Mesendoderm (in vitro differentiated cells): ENCODE measurements around the gene GMDS.

Source experiments
- DNase-seq: peaks from one replicate; pipeline ENCODE4 v3.0.0; 2013
- H2AK5ac ChIP-seq: 2 replicates; pipeline ENCODE4 v1.6.1; 2013; ENCODE audit warnings: low read length, inconsistent platforms
- H2BK120ac ChIP-seq: 2 replicates; pipeline ENCODE4 v1.6.1; 2013; ENCODE audit warnings: low read depth, mild to moderate bottlenecking, low read length, moderate library complexity, mixed read lengths
- H2BK15ac ChIP-seq: replicated peaks from 2 replicates; pipeline ENCODE4 v1.6.1; 2013; ENCODE audit warnings: low read depth, mild to moderate bottlenecking, moderate library complexity
- H2BK5ac ChIP-seq: 2 replicates; pipeline ENCODE4 v1.6.1; 2013; ENCODE audit warnings: low read length, inconsistent platforms
- H3K18ac ChIP-seq: 2 replicates; pipeline ENCODE4 v1.6.1; 2013; ENCODE audit warnings: mild to moderate bottlenecking, low read length, mixed read lengths
- H3K23ac ChIP-seq: one replicate; pipeline ENCODE4 v1.6.1; 2013; ENCODE audit warnings: low read length
- H3K27ac ChIP-seq: 2 replicates; pipeline ENCODE4 v1.5.1; 2013; ENCODE audit warnings: low read depth, mild to moderate bottlenecking, inconsistent platforms, low read length, moderate library complexity
- H3K27me3 ChIP-seq: 2 replicates; pipeline ENCODE4 v1.6.1; 2013; ENCODE audit warnings: low read length, control low read depth, mild to moderate bottlenecking, inconsistent platforms; ENCODE audit not compliant: insufficient read depth, poor library complexity
- H3K36me3 ChIP-seq: 2 replicates; pipeline ENCODE4 v1.6.1; 2013; ENCODE audit warnings: low read length, inconsistent platforms; ENCODE audit not compliant: control insufficient read depth, insufficient read depth
- H3K4ac ChIP-seq: one replicate; pipeline ENCODE4 v1.6.1; 2013; ENCODE audit warnings: low read depth, mild to moderate bottlenecking, low read length, moderate library complexity
- H3K4me1 ChIP-seq: 2 replicates; pipeline ENCODE4 v1.6.1; 2013; ENCODE audit warnings: low read depth, low read length, inconsistent platforms; ENCODE audit not compliant: control insufficient read depth
- H3K4me2 ChIP-seq: 2 replicates; pipeline ENCODE4 v1.6.1; 2013; ENCODE audit warnings: low read length
- H3K4me3 ChIP-seq: 2 replicates; pipeline ENCODE4 v1.5.1; 2013; ENCODE audit warnings: mild to moderate bottlenecking, low read length
- H3K56ac ChIP-seq: one replicate; pipeline ENCODE4 v1.6.1; 2013; ENCODE audit warnings: low read length
- H3K79me1 ChIP-seq: 2 replicates; pipeline ENCODE4 v1.6.1; 2013; ENCODE audit warnings: low read length, inconsistent platforms
- H3K79me2 ChIP-seq: 2 replicates; pipeline ENCODE4 v1.6.1; 2013; ENCODE audit warnings: mild to moderate bottlenecking, low read length; ENCODE audit not compliant: control insufficient read depth, insufficient read depth
- H3K9ac ChIP-seq: 2 replicates; pipeline ENCODE4 v1.6.1; 2013; ENCODE audit warnings: low read length, inconsistent platforms
- H4K5ac ChIP-seq: one replicate; pipeline ENCODE4 v1.6.1; 2013; ENCODE audit warnings: low read length
- H4K8ac ChIP-seq: one replicate; pipeline ENCODE4 v1.6.1; 2013; ENCODE audit warnings: low read depth, mild to moderate bottlenecking, control low read depth, low read length, moderate library complexity
- WGBS: extraction: QIAGEN DNeasy Blood & Tissue Kit; methylation state at CpG from one replicate; pipeline ENCODE4 v1.1.7; 2013; ENCODE audit warnings: low lambda C conversion rate, missing lambda C conversion rate; ENCODE audit not compliant: insufficient coverage; ENCODE audit errors: extremely low coverage; 5-methylcytosine and 5-hydroxymethylcytosine counted together

Gene GMDS

GRCh38 chr6:1993042-1993441 lies 252.4 kb downstream of the GMDS start:
- no peak for DNase-seq
- no peaks in the 10 kb centered on the region for H3K36me3 ChIP-seq
- no peak overlapping the region for H3K4me2 ChIP-seq
- no peak overlapping the region for H2BK15ac ChIP-seq
- H3K4me3 ChIP-seq: no peak overlapping the region
- no peaks in the 10 kb centered on the region for H3K79me1 ChIP-seq
- H3K23ac ChIP-seq: no peak overlapping the region
- H3K27me3 ChIP-seq: no peaks in the 10 kb centered on the region
- no peak overlapping the region for H3K27ac ChIP-seq
- no peak overlapping the region for H2AK5ac ChIP-seq
- no peak overlapping the region for H3K9ac ChIP-seq
- H2BK120ac ChIP-seq: no peak overlapping the region
- no peak overlapping the region for H2BK5ac ChIP-seq
- H4K5ac ChIP-seq: no peak overlapping the region
- H3K79me2 ChIP-seq: no peaks in the 10 kb centered on the region
- no peaks in the 10 kb centered on the region for H3K4me1 ChIP-seq
- no CpG with 5 or more reads among the region's 6 CpGs for WGBS
- H3K18ac ChIP-seq: no peak overlapping the region
- H4K8ac ChIP-seq: no peak overlapping the region
- H3K56ac ChIP-seq: no peak overlapping the region
- no peak overlapping the region for H3K4ac ChIP-seq

DNA sequence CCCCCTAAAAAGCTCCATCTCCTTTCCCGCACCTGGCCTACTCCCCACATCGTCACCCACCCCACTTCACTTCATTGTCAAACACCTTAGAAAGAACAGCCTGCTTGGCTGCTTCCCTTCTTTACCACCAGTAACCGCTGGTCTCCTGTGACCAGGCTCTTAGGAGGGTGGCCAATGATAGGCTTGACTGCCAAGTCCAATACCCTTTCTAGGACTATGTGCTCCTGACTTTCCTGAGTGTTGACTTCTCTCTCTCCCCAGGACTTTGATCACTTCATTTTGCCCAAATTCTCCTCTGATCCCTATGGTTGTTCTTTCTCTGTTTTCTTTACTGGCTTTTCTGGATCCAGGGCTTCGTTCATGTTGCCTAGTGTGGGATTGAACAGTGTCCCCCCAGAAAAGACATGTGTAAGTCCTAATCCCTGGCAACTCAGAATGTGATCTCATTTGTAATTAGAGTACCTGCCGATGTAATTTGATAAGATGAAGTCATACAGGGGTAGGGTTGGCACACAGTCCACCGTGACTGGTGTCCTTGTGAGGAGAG lies 254.0 kb downstream of the GMDS start:
- Histone ChIP-seq H4K5ac (no peak overlapping the region), H3K9ac (no peak overlapping the region), H2BK15ac (no peak overlapping the region), H2BK5ac (no peak overlapping the region), H2AK5ac (no peak overlapping the region), H3K4me2 (no peak overlapping the region), H3K4ac (no peak overlapping the region), H3K23ac (no peak overlapping the region), H3K27ac (no peak overlapping the region), H2BK120ac (no peak overlapping the region), H3K79me1 (no peaks in the 10 kb centered on the region), H3K4me1 (no peaks in the 10 kb centered on the region), H3K56ac (no peak overlapping the region), H3K18ac (no peak overlapping the region), H3K36me3 (no peaks in the 10 kb centered on the region), H3K79me2 (no peaks in the 10 kb centered on the region), H3K27me3 (no peaks in the 10 kb centered on the region), H3K4me3 (no peak overlapping the region), H4K8ac (no peak overlapping the region)
- WGBS: no CpG with 5 or more reads among the region's 6 CpGs
- no peak for DNase-seq

- H3K9ac ChIP-seq: no peak overlapping the region
- no peak overlapping the region for H3K4me2 ChIP-seq
- no peak overlapping the region for H3K56ac ChIP-seq
- H3K4me3 ChIP-seq: no peak overlapping the region
- no peak overlapping the region for H3K27ac ChIP-seq
- no peak overlapping the region for H2BK15ac ChIP-seq
- no peak overlapping the region for H3K18ac ChIP-seq
- H4K5ac ChIP-seq: no peak overlapping the region
- no peaks in the 10 kb centered on the region for H3K79me2 ChIP-seq
- no peak for DNase-seq
- H2AK5ac ChIP-seq: no peak overlapping the region
- H3K36me3 ChIP-seq: no peaks in the 10 kb centered on the region
- H3K23ac ChIP-seq: no peak overlapping the region
- no peaks in the 10 kb centered on the region for H3K4me1 ChIP-seq
- H2BK5ac ChIP-seq: no peak overlapping the region
- H3K27me3 ChIP-seq: no peaks in the 10 kb centered on the region
- no CpG with 5 or more reads among the region's 3 CpGs for WGBS
- no peaks in the 10 kb centered on the region for H3K79me1 ChIP-seq
- H3K4ac ChIP-seq: no peak overlapping the region
- no peak overlapping the region for H2BK120ac ChIP-seq
- H4K8ac ChIP-seq: no peak overlapping the region
These were observed 256.6 kb downstream of the GMDS start for GRCh38 chr6:1988843-1989242.

- no peaks in the 10 kb centered on the region for H3K27me3 ChIP-seq
- H4K5ac ChIP-seq: no peak overlapping the region
These were observed 257.8 kb downstream of the GMDS start for GRCh38 chr6:1987640-1988039.

DNA sequence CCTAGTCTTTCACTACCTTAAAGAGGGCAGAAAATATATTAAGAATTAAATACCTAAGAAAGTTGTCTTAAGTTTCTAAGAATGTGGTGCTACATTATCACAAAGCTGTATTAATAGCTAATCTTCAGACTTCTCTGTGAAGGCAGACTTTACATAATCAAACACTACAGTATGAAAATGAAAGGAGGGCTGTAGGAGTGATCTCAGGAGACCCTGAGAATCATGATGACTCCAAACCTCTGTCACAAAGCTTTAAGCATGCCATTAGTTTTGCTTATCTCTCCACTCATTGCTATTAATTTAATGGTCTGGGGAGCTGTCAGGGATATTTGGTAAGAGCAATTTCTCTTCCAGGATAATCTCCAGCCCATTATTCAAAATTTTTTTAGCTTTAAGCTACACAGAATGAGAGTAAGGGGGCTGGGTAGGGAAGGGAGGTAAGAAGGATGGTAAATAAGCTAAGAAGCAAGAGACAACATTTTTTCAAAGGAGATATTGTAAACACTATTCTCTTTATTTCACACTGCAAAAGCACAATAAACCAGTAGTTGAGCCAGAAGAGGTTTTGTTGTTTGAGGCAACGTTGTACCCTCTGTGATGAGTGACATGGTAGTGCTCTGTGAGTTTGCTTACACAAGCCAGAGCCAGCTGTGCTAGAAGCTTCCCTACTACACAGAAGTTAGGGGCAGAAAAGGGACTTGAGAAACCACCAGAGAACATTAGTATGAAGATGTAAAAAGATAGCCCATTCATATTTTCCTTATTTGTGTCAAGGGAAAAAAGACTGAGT lies 258.8 kb downstream of the GMDS start:
- Histone ChIP-seq H2AK5ac (no peak overlapping the region), H3K18ac (no peak overlapping the region), H3K4ac (no peak overlapping the region), H2BK120ac (no peak overlapping the region), H4K8ac (no peak overlapping the region), H3K4me3 (no peak overlapping the region), H3K4me2 (no peak overlapping the region), H3K23ac (no peak overlapping the region), H3K4me1 (no peaks in the 10 kb centered on the region), H4K5ac (no peak overlapping the region), H3K79me1 (no peaks in the 10 kb centered on the region), H3K27me3 (no peaks in the 10 kb centered on the region), H3K27ac (no peak overlapping the region), H2BK5ac (no peak overlapping the region), H3K56ac (no peak overlapping the region), H3K36me3 (no peaks in the 10 kb centered on the region), H3K9ac (no peak overlapping the region), H2BK15ac (no peak overlapping the region), H3K79me2 (no peaks in the 10 kb centered on the region)
- WGBS: no CpG with 5 or more reads among the region's 1 CpG
- DNase-seq: no peak

More at GRCh38 chr6:1987640-1988039, 257.8 kb downstream of the GMDS start:
- WGBS: no CpG with 5 or more reads among the region's 2 CpGs
- Histone ChIP-seq H3K4me1 (no peaks in the 10 kb centered on the region), H3K79me1 (no peaks in the 10 kb centered on the region), H3K79me2 (no peaks in the 10 kb centered on the region), H3K4ac (no peak overlapping the region), H4K8ac (no peak overlapping the region), H2AK5ac (no peak overlapping the region), H3K9ac (no peak overlapping the region), H3K36me3 (no peaks in the 10 kb centered on the region), H3K23ac (no peak overlapping the region), H2BK15ac (no peak overlapping the region), H3K27ac (no peak overlapping the region), H2BK5ac (no peak overlapping the region), H2BK120ac (no peak overlapping the region), H3K56ac (no peak overlapping the region), H3K4me2 (no peak overlapping the region), H3K4me3 (no peak overlapping the region), H3K18ac (no peak overlapping the region)
- no peak for DNase-seq
